T47D (cell line): ENCODE data around the gene HDGFL2.
A peak's percentile ranks its signal among the peaks of the same experiment; 100 is the strongest.

ENCODE experiments used
- DNase-seq, 2 experiments: peaks; one replicate each; pipeline versions ENCODE4 v3.0.0 to v3.0.0-alpha.2; 2011 to 2012; ENCODE audit warnings: low read depth in 1 of 2, low spot score in 1 of 2
- JUND ChIP-seq: IDR thresholded peaks from 2 replicates; pipeline ENCODE4 v1.6.1; 2012; ENCODE audit warnings: low read depth
- in situ Hi-C: cut with HindIII; loops from 2 replicates; pipeline ENCODE4 v1.10.0; 2016; ENCODE audit warnings: low sequenced_read_pairs, low pct_unique_long_range_greater_than_20kb

Gene HDGFL2

DNA sequence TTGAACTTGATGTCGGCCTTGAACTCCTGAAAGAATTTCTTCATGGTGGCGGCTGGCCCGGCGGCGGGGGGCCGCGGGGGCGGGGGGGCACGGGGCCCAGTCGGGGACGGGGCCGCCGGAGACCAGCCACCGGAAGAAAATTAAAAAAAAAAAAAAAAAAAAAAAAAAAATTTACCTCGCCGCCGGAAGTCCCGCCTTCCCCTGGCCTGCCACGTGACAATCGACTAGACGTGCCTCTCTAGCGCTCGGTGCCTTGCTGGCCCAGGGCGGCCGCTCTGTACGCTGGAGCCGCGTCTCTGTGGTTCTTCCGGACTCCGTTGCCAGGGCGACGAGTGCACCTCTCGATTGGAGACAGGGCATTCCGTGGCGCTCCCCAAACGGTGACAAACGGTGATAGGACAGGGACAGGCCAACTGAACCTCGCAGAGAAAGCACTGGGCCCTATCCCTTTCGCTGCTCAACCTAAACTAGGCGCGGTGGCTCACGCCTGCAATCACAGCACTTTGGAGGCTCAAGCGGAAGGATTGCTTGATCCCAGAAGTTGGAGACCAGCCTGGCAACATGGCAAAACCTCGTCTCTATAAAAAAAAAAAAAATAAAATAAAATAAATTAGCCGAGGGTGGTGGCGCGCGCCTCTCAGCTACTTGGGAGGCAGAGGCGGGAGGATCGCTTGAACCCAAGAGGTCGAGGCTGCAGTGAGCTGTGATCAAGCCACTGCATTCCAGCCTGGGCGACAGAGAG lies 14.3 kb upstream of the HDGFL2 start, which contains the start of gene UBXN6:
Gene UBXN6 (minus strand): TSS at position 141 of the 742 bp plus-strand sequence. CDS start 97 bp downstream, at position 44.
- in situ Hi-C loops: no loop called here
- TF ChIP-seq JUND: no peak

DNA sequence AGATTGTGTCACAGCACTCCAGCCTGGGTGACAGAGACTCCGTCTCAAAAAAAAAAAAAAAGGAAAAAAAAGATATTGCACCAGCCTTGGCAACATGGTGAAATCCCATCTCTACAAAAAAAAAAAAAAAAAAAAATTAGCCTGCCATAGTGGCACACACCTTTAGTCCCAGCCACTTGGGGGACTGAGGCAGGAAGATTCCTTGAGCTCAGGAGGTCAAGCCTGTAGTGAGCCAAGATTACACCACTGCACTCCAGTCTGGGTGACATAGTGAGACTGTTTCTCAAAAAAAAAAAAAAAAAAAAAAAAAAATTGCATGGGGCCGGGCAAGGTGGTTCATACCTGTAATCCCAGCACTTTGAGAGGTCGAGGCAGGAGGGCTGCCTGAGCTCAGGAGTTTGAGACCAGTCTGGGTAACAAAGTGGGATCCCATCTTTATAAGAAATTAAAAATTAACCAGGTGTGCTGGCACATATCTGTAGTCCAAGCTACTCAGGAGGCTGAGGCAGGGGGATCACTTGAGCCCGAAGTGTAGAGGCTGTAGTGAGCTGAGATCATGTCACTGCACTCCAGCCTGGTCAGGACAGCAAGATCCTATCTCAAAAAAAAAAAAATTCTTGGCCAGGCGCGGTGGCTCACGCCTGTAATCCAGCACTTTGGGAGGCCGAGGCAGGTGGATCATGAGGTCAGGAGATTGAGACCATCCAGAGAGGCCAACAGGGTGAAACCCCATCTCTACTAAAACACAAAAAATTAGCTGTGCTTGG lies 7.1 kb upstream of the HDGFL2 start:
- TF ChIP-seq JUND: no peak
- no peak for DNase-seq
- in situ Hi-C loops: no loop called here

More for the DNA sequence above, 14.3 kb upstream of the HDGFL2 start, which contains the start of gene UBXN6:
- peak; percentile 90 to 98 for DNase-seq

DNA sequence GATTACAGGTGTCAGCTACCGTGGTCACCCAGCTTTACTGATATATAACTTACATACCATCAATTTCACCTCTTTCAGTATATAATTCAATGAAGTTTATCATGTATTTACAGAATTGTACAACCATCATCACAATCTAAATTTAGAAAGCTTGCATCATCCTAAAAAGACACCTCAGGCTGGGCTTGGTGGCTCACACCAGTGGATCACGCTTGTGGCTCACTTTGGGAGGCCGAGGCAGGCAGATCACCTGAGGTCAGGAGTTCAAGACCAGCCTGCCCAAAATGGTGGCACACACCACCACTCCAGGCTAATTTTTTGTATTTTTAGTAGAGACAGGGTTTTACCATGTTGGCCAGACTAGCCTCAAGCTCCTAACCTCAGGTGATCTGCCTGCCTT lies 4.3 kb upstream of the HDGFL2 start:
- in situ Hi-C loops: no loop called here
- no peak for DNase-seq
- TF ChIP-seq JUND: no peak

GRCh38 chr19:4471403-4472173 lies 509 bp upstream of the HDGFL2 start:
- DNase-seq: peak; percentile 99 to 100
- in situ Hi-C loops: no loop called here
- no peak for TF ChIP-seq JUND

DNA sequence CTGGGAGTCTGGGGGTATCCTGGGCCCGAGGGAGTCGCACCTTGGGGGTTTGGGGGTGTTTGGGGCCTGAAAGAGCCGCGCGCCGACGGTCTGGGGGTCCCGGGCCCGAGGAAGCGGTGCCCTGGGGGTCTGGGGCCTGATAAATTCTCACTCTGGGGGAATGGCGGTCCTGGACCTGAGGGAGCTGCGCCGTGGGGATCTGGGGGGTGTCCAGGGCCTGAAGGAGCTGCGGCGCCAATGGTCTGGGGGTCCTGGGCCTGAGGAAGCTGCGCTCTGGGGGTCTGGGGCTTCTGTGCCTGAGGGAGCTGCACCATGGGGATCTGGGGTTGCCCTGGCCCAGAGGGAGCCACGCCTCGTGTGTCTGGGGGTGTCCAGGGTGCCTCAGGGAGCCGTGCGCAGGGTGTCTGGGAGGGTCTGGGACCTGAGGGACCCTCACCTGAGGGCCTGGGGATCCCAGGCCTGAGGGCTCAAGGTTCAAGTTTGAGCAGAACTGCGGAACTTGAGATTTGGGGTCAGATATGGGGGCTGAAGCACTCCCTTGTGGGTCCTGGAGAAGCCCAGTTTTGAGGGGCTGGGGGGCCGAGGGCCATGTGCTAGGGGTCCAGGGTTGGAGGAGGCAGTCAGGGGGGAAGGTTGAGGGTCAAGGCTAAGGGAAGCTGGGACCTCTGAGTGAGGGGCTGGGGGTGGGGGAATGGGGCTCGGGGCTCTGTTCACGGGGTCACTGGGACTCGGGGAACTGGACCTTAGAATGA lies 1.1 kb downstream of the HDGFL2 start:
- no peak for TF ChIP-seq JUND
- in situ Hi-C loops: no loop called here
- no peak for DNase-seq

DNA sequence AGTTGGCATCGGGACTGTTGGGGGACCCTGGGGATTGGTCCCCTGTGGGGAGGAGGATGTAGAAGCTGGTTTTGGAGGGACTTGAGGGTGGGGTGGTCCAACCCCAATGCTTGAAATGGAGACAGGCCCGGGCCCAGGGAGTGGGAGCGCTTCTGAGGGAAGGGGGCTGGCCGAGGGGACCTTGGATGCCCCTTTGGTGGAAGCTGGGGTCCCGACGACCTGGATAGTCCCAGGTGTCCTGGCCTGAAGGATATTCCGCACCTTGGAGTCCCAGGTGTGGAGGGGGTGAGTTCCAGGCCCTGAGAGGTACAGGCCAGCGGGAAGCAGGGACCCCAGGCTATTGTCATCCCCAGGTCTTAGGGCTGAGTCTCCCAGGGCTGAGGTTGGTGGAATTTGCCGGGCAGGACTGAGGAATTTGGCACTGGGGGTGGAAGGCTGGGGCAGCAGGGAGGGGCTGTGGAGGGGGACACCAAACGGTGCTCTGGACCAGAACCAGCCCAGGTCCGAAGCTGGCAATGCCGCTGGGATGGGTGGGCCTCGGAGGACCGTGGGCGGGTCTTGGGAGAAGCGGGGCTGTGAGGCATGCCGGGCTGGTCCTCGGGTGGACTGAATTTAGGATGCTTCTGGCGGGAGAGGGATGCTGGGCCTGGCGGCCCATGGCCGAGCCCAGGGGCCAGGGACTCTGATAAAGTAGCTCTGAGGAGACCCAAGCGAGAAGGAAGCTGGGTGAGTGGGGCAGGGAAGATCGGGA lies 1.8 kb downstream of the HDGFL2 start:
- in situ Hi-C loops: no loop called here
- DNase-seq: no peak
- no peak for TF ChIP-seq JUND

DNA sequence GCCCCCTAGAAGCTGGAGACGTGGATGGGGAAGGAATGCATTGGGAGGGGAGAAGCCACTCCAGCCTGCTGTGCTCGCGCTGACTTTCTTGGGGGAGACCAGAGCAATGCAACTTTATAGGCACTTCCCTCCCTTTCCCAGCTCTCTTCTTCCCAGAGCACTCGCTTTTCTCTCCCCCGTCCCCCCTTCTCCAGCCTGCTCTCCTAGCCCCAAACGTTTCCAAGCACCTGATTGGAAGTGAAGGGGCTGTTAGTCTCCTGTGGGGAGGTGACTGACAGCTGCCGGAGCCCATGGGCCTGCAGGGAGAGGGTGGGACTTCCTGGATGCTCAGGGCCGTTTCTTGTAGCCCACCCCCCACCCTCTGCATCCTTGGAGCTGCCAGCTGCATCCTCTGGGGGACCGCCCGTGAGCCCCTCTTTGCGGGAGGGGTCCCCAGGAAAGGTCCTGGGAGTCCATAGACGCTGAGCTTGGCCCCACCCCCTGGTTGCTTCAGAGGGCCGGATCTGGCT lies 2.5 kb downstream of the HDGFL2 start:
- peak; percentile 48 to 63 for DNase-seq
- in situ Hi-C loops: no loop called here
- TF ChIP-seq JUND: no peak

DNA sequence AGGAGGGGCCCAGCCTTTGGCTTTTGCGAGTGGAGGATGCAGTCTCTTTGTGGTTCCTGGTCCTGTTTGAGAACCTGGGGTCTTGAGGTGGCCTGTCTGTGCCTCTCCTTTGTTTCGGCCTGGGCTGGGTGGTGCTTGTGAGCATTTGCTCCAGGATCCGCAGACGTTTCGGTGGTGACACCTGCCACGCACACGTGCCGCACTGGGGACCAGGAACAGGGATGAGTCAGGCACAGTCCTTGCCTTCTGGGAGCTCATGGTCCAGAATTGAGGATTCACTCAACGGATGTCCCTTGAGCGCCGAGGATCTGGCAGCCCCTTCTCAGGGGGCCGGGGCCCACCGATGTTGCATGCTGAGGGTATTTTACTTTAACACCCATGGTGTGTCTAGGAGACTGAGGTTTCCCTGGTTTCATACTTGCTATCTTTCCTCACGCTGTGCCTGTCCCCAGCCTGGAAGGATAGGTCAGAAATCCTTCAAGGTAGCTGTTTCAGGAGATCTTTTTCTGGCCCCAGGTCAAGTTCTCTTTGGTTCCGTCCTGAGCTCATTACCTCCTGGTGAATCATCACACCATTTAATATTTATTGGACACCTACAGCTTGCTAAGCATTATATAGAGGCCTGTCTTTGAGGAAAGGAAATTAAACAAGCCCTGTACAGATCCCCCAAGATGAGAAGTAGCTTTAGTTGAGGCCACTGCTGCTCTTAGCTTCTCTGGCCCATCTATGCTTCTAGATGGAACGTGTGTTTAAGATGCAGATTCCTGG lies 5.1 kb downstream of the HDGFL2 start:
- no peak for TF ChIP-seq JUND
- no peak for DNase-seq
- in situ Hi-C loops: no loop called here

GRCh38 chr19:4482721-4483364 lies 10.7 kb downstream of the HDGFL2 start:
- no peak for DNase-seq
- in situ Hi-C loops: no loop called here
- no peak for TF ChIP-seq JUND

DNA sequence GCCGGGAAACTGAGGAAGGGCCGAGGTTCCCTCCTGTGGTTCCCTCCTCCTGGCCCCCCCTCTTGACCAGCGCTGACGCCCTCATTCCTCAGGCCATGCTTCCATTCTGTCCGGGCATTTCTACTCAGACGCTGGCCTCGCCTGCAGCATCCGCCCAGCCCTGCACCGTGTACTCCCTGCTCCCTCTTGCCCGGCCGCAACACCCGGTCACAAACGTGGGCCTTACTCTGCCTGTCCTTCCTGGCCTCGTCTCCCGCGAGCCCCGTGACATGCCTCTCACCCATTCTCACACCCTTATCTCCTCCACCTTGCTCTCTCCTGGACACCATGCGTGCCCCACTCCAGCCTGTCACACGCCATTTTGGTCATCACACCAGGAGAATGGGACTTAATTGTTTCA lies 11.3 kb downstream of the HDGFL2 start:
- no peak for TF ChIP-seq JUND
- no peak for DNase-seq
- in situ Hi-C loops: no loop called here
